ENCODE results near the gene NPC1.
A peak's percentile ranks its signal among the peaks of the same experiment; 100 is the strongest.
"Not testable (repeated sequence)": the region's sequence is repeated elsewhere in the genome, so short reads cannot be mapped to it uniquely, and the experiment has no call there.

NPC1 gene

DNA sequence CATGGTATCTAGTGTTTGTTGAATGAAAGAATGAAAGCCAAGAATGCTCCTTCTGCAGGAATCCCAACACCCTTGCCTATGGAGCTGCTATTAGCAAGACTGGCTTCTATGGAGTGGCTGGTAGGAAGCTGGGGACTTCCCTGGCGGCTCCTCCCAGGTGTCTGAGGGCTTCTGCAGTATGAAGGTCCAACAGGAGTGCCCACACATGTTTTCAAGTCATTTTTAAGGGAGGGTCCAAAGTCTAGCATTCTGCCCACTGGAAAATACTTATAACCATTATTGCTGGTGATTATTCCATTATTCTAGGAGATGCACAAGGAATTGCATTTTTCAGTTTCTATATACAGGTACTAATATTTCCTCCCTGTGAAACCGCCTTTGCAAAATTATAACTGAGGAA is 21.9 kb upstream of the NPC1 start:
- DNase-seq = no peak

DNA sequence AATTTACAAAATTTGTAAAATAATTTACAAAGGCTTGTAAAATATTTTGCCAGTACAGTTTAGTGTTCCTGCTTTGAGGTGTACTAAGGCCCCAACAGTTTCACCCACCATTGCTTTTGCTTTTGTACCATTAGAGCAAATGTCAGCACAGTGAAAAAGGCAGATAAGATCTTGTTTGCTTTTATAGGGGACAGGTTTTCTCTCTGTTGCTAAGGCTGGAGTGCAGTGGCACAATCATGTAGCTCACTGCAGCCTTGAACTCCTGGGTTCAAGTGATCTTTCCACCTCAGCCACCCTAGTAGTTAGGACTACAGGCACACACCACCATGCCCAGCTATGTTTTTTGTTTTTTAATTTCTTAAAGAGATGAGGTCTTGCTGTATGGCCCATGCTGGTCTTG is 19.6 kb upstream of the NPC1 start:
- DNase-seq = no peak

DNA sequence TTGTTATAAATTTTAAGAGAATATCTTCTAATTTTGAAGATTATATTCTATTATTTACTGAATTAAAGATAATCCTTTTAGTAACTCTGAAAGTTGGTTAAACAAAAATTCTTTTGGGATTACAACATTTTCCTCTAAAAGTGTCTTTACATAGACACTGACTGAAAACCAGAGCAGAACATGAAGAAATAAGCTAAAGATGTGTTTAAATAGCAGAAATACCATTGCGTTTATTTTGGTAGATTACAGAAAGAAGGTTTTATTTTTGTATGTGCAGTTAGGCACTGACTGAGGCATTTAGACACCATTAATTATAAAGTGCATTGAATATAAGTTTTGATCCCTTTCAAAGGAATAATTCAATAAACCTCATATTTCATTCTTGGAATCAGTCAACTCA is 13.5 kb upstream of the NPC1 start:
- DNase-seq = no peak

DNA sequence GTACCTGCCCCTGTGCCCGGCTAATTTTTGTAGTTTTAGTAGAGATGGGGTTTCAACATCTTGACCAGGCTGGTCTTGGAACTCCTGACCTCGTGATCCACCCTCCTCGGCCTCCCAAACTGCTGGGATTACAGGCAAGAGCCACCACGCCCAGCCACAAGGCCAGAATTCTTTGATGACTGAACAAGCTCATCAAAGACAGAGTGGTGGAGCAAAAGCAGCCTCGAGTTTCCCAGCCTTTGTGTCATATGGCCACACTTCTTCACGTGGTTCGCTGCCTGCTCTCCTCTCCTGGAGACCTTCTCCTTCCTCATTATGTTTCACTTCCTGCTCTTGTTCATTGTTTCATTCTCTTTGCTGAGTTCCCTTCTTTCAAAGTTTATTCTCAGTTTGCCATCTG is 9.9 kb upstream of the NPC1 start:
- DNase-seq = no peak

DNA sequence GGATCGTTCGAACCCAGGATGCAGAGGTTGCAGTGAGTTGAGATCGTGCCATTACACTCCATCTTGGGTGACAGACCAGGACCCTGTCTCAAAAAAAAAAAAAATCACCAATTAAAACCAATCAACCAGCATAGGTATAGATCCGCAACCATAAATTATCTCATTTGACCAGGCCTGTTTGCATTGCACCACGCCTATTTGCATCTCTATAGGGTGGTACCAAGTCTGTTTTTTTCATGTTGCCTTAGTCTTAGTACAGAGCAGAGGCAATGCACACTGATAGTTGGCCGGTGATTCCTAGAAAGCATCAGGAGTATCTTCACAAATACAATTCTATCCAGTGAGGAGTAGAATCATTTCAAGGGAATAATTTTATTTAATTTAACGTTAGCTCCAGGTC is 9.3 kb upstream of the NPC1 start:
- DNase-seq = no peak

DNA sequence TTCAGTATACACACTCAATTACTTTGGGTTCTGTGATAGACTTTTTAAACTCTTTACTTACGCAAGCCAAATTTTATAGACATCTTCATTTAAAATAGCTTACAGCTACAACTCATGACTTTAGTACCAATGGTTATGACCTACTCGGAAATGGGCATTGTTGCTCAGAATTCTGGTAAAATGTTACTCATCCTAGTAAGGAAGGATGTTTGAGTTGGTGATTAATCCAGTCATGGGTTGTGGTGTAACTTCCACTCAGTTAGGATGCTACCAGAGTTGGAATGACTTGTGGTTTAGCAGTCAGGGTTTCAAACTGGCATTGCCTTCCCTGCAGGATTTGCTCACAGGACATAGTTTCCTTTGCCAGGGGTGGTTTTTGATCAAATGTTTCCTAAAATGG is 7.4 kb upstream of the NPC1 start:
- DNase-seq = no peak

DNA sequence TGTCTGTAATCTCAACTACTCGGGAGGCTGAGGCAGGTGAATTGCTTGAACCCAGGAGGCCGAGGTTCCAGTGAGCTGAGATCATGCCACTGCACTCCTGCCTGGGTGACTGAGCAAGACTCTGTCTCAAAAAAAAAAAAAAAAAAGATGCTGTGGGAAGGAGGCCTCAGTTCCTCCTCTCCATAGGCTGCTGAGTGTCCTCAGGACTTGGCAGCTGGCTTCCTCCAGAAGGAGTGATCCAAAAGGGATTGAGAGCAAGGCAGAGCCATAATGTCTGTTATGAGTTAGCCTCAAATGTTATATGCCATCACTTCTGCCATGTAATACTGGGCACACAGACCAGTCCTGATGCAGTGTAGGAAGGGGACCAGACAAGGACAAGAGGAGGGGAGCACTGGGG is 6.6 kb upstream of the NPC1 start:
- no peak for DNase-seq

DNA sequence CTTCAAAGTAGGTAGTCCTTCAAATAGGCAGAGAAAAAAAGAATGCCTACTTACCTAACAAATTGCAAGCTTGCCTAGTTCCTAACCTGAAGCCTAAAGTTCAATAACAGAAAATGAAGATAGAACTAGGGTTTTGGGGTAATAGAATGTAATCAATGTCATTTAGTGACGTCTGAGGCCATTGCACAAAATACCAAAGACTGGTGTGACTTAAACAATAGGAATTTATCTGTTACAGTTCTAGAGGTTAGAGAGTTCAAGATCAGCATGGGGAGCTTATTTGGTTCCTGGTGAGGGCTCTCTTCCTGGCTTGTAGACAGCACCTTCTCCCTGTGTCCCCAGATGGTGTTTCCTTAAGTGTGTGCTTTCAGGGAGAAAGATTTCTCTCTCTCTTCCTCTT is 4.7 kb upstream of the NPC1 start:
- no peak for DNase-seq

DNA sequence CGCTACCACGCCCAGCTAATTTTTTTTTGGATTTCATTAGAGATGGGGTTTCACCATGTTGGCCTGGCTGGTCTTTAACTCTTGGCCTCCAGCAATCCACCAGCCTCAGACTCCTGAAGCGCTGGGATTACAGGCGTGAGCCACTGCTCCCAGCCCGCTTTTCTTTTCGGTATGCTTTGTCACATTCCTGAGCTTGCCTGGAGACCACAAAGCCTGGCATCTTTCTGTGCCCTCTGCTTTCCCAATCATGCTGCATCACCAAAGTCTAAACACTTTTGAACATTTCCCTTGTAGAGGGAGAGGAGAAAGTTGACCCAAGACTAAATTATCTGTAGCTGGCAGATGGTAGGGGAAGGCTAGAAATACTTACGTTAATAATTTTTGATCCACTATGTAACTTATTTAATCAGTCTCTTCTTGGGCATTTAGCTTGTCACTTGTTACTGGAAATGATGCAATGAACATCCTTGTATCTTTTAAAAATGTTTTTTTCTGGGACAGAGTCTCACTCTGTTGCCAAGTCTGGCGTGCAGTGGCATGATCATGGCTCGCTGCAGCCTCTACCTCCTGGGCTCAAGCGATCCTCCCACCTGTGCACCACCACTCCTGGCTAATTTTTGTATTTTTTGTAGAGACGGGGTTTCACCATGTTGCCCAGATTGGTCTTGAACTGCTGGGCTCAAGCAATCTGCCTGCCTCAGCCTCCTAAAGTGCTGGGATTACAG is 2.7 kb upstream of the NPC1 start:
- no peak for DNase-seq

DNA sequence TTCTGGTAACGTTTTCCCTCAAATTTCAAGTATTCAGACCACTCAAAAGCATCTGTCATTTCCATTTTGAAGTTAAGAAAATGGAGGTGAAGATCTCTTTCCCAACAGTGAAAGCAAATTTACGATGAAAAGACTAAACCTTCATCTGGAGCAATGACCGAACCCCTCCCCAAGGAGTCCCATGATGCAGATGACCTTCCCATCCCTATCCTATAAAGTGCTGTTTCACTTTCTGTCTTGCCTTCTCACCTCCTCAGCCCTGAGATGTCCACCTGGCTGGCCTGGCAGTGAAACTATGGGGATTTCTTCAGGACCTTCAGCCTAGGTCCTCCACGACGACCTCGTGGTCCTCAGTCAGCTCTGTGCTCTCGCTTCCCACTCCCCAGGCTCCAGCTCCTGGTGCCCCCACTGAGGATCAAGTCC is 925 bp upstream of the NPC1 start:
- no peak for DNase-seq

DNA sequence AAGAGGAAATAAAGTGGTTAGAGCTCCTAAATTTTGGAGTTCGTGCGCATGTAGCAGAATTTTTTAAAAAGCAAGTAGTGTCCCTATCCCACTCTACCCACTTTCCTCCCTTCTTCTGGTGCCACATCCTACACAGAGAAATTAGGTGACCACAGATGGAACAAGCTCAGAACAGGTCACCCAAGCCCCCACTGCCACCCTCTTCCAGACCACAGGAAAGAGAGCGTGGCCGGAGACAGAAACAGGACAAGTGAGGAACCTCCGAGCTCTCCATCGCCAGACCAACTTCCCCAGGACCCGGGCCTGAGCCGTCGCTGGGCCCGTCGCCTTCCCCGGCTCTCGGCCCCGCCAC is 433 bp downstream of the NPC1 start:
- DNase-seq = no peak

DNA sequence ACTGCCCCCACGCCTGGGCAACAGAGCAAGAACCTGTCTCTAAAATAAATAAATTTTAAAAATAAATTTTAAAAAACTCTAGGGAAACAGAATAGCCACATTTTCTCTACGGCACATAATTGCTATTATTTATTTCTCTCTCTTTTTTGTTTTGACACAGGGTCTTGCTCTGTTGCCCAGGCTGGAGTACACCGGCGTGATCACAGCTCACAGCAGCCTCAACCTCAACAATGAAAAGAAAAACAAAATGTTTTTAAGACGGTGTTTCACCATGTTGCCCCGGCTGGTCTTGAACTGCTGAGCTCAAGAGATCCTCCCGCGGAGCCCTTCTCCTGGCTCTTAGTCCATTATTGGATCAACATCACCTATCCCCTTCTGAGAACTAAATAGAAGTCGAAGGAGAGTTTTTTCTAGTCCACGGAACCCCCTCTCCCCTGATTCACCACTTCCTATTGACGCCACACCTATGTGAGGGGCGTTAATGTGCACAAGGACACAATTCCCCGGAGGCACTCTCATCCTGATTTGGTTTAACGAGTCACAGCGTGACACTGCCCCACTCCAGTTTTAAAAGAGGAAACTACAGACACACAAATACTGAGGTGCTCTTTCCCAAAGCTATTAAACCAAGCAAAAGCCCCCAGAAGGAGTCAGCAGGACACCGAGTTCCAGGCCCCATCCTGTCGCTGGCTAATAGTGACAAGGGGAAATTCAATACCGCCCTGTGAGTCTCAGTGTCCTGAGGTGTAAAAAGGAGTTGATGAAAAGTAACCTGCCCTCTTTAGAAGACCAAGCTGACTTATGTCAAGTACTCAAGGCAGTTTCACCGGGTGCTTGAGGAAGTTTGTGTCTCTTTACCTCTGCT is 1.1 kb downstream of the NPC1 start:
- DNase-seq = peak; percentile 47

DNA sequence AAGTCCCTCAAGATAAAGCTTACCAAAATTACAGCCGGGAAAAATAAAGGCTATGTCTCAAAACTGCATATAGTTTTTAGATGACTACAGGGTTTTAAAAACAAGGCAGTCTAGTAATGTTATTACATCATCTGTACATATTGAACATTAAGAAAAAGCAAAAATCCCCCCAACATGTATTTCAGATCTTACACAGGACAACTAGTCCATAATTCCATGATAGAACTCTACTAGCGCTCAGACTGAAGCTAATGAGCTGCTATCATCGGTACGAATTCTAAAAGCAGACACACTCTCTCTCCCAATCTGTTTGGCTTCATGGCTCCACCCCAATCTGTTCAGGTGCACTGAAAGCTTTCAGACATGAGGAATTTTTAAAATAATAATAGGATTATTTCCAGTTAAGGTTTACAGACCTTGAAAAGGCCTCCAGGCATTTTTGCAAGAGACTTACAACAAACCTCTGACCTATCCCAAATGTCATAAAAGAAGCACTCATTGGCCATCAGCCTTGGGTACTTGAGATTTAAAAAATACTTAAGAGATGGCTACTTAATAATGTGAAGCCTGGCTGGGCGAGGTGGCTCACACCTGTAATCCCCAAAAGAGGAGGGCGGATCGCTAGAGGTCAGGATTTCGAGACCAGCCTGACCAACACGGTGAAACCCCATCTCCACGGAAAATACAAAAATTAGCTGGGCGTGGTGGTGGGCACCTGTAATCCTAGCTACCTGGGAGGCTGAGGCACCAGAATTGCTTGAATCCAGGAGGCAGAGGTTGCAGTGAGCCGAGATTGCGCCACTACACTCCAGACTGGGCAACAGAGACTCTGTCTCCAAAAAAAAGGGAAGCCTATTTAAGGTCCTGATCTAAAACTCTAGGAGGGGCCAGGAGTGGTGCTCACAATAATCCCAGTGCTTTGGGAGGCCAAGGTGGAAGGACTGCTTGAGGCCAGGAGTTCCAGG is 2.0 kb downstream of the NPC1 start:
- DNase-seq = no peak

DNA sequence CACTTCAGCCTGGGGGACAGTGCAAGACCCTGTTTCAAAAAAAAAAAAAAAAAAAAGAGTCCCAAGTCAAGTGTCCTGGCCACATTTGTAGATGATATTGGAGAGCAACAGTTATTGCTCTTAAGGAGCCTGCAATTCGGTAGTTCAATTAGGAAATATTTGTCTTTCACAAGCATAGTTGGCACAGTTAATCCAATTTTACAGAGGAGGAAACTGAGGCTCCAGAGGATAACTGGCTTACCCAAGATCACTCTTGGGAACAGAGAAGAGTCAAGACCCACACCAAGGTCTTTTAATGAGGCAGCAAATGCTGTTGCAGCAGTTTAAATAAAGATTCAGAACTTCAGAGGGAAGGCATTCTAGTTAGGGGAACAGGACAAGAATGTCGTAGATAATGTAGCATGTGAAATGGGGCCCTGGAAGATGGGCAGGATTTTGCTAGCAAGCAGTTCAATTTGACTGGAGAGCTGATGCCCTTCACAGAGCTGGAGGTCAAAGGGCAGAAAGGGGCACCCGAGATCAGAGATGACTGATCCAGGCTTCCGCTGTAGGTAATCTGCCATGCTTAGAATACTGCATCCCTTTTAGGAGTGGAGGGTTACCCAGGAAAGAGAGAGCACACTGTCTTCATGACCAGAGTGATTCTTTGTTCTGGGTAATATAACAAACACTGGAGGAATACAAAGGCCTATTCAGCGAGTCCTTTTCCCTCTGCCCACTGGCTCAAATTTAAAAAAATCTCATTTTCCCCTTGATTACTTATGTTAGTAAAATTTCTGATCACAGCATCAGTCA is 3.0 kb downstream of the NPC1 start:
- DNase-seq = no peak

DNA sequence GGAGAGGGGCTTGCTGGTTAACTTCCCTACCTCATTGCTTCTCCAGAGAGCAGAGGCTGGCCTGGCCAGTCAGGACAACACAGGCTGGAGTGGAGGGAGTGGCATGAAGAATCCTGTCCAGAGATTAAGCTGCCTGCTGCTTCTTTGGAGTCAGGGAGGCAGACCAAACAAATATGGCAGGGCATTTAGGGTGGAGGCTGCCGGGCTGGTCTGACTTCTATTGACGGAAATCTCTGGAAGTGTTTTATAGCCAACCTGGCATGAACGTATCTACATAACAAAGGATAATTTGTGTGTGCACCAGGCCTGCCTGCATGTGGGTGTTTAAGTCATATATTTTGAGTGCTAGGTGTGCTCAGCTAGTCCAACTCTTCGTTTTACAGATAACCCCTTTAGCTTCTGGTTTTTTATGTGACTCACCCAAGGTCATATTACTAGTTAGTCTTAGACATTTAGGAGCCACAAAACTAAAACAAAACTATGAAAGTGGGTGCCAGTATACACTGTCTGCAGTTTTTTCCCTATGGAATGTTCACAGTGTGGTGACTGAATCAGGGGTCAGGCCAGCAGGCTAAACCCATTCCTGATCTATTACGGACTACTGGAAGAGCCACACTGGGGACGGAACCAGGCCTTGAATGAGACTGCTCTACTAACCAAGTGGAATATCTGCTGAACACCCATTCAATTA is 5.5 kb downstream of the NPC1 start:
- DNase-seq = no peak

DNA sequence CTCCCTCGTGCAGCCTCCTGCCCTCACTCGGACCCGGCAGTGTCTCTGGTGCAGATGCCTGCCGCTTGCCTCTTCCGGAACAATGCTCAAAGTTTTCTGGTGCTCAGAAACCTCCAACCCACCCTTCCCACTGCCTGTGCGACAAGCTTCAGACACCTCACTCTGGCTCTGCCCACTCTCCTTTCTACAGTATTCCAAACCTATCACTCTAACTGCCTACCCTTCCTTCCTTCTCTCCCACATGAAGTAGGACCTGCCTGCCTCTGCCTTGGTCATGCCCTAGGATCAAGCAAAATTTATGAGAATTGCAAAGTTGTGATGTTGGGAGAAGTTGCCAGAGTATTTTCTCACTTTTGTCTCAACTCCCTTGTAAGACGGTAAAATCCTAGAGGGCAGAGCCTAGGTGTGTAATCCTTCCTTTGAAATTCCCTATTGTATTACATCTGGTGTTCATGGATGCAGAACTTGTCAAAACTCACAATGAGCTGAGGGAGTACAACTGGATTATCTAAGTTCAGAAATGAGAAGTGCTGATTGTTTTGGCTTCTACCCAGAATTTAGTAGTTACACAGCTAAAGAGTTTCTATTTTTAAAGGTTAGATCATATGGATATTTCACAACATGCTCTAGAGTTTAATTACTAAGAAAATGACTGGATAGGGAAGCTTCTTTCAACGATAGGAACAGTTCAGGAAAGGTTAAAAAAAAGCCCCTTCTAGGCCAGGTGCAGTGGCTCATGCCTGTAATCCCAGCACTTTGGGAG is 7.2 kb downstream of the NPC1 start:
- peak; percentile 5 for DNase-seq

DNA sequence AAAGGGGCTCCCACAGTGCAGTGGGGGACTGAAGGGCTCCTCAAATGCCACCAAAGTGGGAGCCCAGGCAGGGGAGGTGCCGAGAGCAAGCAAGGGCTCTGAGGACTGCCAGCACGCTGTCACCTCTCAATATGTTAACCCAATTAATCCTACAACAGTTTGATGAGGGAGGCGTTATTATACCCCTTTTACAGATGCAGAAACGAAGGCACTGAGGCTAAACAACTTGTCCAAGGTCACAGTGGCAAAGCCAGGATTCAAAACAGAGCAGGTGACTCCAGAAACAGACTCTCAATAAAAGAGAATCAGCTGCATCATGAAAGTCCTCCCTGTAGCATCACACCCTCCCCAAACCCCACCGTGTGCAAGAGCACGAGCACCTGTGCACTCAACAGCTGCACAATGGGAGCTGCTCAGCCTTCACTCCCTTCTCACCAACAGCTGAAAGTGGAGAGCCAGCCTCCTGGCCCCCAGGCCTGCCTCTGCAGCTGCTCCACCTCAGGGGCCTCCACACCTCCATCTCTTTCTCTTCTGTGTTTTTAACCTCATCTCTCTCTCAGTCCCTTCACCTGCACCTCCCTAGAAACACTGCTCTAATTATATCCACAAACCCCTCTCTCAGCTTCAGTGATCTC is 8.1 kb downstream of the NPC1 start:
- DNase-seq = peak; percentile 16

DNA sequence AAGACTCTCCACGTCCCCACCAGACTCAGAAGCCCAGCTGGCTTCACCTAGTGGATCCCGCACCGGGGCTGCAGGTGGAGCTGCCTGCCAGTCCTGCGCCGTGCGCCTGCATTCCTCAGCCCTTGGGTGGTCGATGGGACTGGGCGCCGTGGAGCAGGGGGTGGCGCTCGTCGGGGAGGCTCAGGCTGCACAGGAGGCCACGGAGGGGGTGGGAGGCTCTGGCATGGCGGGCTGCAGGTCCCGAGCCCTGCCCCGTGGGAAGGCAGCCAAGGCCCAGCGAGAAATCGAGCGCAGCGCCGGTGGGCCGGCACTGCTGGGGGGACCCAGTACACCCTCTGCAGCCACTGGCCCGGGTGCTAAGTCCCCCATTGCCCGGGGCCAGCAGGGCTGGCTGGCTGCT is 8.8 kb downstream of the NPC1 start:
- not testable (repeated sequence) for DNase-seq

DNA sequence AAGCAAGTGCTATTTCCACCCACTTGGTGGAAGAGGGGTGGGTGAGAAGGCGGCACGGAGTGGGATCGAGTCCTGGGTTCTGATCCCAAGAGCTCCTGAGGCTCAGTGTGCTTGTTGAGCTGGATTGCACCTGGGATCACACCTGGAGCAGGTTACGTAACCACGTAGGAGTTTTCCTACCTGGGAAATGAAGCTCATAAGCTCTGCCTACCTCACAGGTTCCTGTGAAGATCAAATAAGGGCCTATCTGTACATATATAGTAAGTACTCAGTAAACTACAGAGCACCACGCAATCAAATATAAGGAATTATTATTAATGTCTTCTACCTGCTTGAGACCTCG is 11.0 kb downstream of the NPC1 start:
- DNase-seq = no peak

DNA sequence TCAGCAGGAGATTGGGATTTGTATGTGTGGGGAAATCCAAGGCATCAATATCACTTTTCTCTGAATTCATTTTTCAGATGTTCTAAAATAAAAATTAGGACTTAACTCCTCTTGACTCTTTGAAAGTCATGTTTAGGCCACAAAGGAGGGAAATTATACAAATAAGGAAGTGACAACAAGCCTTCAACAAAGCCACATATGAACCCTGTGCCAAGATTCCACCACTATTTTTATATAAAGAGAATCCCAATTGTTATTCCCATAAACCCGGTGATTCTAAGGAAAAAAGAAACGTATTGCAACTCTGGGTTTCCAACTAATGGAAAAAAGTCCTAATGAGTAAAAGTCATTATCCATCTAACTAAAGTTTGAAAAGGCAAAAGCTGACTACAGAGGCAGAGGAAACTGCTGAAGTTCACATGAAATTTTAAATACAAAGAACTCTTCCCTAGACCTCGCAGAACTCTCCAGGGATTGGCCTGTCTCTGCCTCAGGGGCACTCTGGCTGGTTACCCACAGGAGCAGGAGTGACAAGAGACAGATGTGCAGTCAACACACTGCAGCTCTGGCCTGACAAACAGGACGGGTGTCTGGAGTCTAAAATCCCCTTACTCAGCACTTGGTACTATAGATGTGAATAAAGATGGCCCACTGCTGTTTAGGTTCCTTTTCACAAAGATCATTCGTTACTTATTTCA is 11.5 kb downstream of the NPC1 start:
- DNase-seq = no peak
